ENCODE measurements around the gene ARID5B.
A peak's percentile ranks its signal among the peaks of the same experiment; 100 is the strongest.

ARID5B gene

GRCh38 chr10:61895898-61896600 lies 5.5 kb upstream of the ARID5B start:
- H3K27me3 ChIP-seq (ENCODE audit: insufficient read depth, low read length, poor library complexity, severe bottlenecking): no peaks in the 10 kb centered on the region
- no peaks in the 10 kb centered on the region for H3K9me2 ChIP-seq (replicated peaks; ENCODE audit: low read depth, low read length)
- H3K9me3 ChIP-seq (ENCODE audit: insufficient read depth, low read depth, low read length): no peaks in the 10 kb centered on the region
- no peak overlapping the region for H3K4me2 ChIP-seq (ENCODE audit: low read depth, low read length, poor library complexity, severe bottlenecking)
- H3F3A ChIP-seq (ENCODE audit: low read depth): peaks cover 8% of the 10 kb centered on the region
- H4K20me1 ChIP-seq (ENCODE audit: insufficient read depth, low read length, poor library complexity, severe bottlenecking): no peaks in the 10 kb centered on the region
- peaks cover 33% of the 10 kb centered on the region for H3K4me1 ChIP-seq (ENCODE audit: insufficient read depth, low read length, poor library complexity, severe bottlenecking)
- H3K36me3 ChIP-seq (ENCODE audit: insufficient read depth, low read length): no peaks in the 10 kb centered on the region
- H3K79me2 ChIP-seq (ENCODE audit: insufficient read depth, low read length): peaks cover 10% of the 10 kb centered on the region; the same call in 1 of the 2 replicates
- no peak overlapping the region for H2AFZ ChIP-seq (ENCODE audit: low read length)
- H3K9ac ChIP-seq (ENCODE audit: low read depth, low read length, poor library complexity, severe bottlenecking): no peak overlapping the region
- no peak overlapping the region for H3K4me3 ChIP-seq (ENCODE audit: low read length, poor library complexity, severe bottlenecking)
- TF ChIP-seq EZH2phosphoT487 (IDR thresholded peaks at IDR 0.05; ENCODE audit: borderline replicate concordance) (no peak), CTCF (conservative IDR thresholded peaks at IDR 0.05; ENCODE audit: low read length) (no peak)

GRCh38 chr10:61896854-61897661 lies 4.4 kb upstream of the ARID5B start:
- peaks cover 33% of the 10 kb centered on the region for H3K4me1 ChIP-seq (ENCODE audit: insufficient read depth, low read length, poor library complexity, severe bottlenecking)
- TF ChIP-seq EZH2phosphoT487 (IDR thresholded peaks at IDR 0.05; ENCODE audit: borderline replicate concordance) (no peak), CTCF (conservative IDR thresholded peaks at IDR 0.05; ENCODE audit: low read length) (peak; percentile 83)
- peak overlapping the region; percentile 78 for H3K4me2 ChIP-seq (ENCODE audit: low read depth, low read length, poor library complexity, severe bottlenecking)

GRCh38 chr10:61897671-61898434 lies 3.6 kb upstream of the ARID5B start:
- Histone ChIP-seq H3F3A (ENCODE audit: low read depth) (peaks cover 8% of the 10 kb centered on the region), H2AFZ (ENCODE audit: low read length) (no peak overlapping the region), H3K4me2 (ENCODE audit: low read depth, low read length, poor library complexity, severe bottlenecking) (peak overlapping the region; percentile 78), H3K79me2 (ENCODE audit: insufficient read depth, low read length) (peaks cover 28% of the 10 kb centered on the region), H3K9me3 (ENCODE audit: insufficient read depth, low read depth, low read length) (no peaks in the 10 kb centered on the region), H3K9me2 (replicated peaks; ENCODE audit: low read depth, low read length) (no peaks in the 10 kb centered on the region), H3K9ac (ENCODE audit: low read depth, low read length, poor library complexity, severe bottlenecking) (peak overlapping the region; percentile 90), H3K36me3 (ENCODE audit: insufficient read depth, low read length) (no peaks in the 10 kb centered on the region), H3K27me3 (ENCODE audit: insufficient read depth, low read length, poor library complexity, severe bottlenecking) (no peaks in the 10 kb centered on the region), H3K4me3 (ENCODE audit: low read length, poor library complexity, severe bottlenecking) (peak overlapping the region; percentile 92), H3K4me1 (ENCODE audit: insufficient read depth, low read length, poor library complexity, severe bottlenecking) (peaks cover 33% of the 10 kb centered on the region), H4K20me1 (ENCODE audit: insufficient read depth, low read length, poor library complexity, severe bottlenecking) (no peaks in the 10 kb centered on the region)
- TF ChIP-seq EZH2phosphoT487 (IDR thresholded peaks at IDR 0.05; ENCODE audit: borderline replicate concordance) (no peak), CTCF (conservative IDR thresholded peaks at IDR 0.05; ENCODE audit: low read length) (peak; percentile 40)

More at GRCh38 chr10:61896854-61897661, 4.4 kb upstream of the ARID5B start:
- no peak overlapping the region for H3K4me3 ChIP-seq (ENCODE audit: low read length, poor library complexity, severe bottlenecking)
- no peaks in the 10 kb centered on the region for H3K9me3 ChIP-seq (ENCODE audit: insufficient read depth, low read depth, low read length)
- peak overlapping the region; percentile 90 for H3K9ac ChIP-seq (ENCODE audit: low read depth, low read length, poor library complexity, severe bottlenecking)
- no peaks in the 10 kb centered on the region for H3K9me2 ChIP-seq (replicated peaks; ENCODE audit: low read depth, low read length)
- peaks cover 20% of the 10 kb centered on the region for H3K79me2 ChIP-seq (ENCODE audit: insufficient read depth, low read length)
- no peak overlapping the region for H2AFZ ChIP-seq (ENCODE audit: low read length)
- H3K36me3 ChIP-seq (ENCODE audit: insufficient read depth, low read length): no peaks in the 10 kb centered on the region
- no peaks in the 10 kb centered on the region for H3K27me3 ChIP-seq (ENCODE audit: insufficient read depth, low read length, poor library complexity, severe bottlenecking)
- H3F3A ChIP-seq (ENCODE audit: low read depth): peaks cover 8% of the 10 kb centered on the region
- no peaks in the 10 kb centered on the region for H4K20me1 ChIP-seq (ENCODE audit: insufficient read depth, low read length, poor library complexity, severe bottlenecking)
